ENCODE measurements around the gene SELENBP1.
"Not testable (repeated sequence)": the region's sequence is repeated elsewhere in the genome, so short reads cannot be mapped to it uniquely, and the experiment has no call there.

SELENBP1 gene

GRCh38 chr1:151372058-151372934, at the start of gene SELENBP1:
Gene SELENBP1, minus strand, starts transcription at chr1:151372705. Its CDS starts 64 bp downstream, at chr1:151372641.
- DNase-seq (ENCODE audit: low read depth), result peak; percentile 85

- no peak for DNase-seq (ENCODE audit: low read depth)
Measured at GRCh38 chr1:151419819-151420218, 47.3 kb upstream of the SELENBP1 start.

DNA sequence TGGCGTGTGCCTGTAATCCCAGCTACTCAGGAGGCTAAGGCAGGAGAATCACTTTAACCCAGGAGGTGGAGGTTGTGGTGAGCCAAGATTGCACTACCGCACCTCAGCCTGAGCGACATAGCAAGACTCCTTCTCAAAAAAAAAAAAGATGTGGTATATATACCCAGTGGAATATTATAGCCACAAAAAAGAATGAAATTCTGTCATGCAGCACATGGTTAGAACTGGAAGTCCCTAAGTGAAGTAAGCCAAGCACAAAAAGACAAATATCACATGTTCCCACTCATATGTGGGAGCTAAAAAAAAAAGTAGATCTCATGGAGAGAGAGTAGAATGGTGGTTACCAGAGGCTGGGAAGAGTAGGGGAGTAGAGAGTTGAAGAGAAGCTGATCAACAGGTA, 45.6 kb upstream of the SELENBP1 start:
- no peak for DNase-seq (ENCODE audit: low read depth)

- DNase-seq (ENCODE audit: low read depth), result peak; percentile 70
Measured at GRCh38 chr1:151416231-151416630, 43.7 kb upstream of the SELENBP1 start.

- no peak for DNase-seq (ENCODE audit: low read depth)
Measured at GRCh38 chr1:151411884-151412283, 39.4 kb upstream of the SELENBP1 start.

DNA sequence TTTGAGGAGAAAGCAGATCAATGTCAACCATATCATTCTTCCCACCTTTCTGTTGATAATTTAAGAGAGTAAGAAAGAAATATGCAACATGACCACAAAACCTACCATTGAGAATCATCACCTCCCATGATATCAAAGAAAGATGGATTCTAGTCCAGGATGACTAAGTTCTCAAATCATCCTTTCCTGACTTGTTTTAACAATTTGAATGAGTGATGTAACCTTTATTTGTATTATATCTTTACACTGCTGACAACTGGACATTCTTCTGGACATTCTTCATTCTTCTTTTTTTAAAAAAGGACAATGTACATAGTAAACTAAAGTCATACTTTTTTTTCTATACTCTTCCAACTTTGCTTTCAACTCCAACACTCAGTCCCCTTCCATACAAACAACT, 36.4 kb upstream of the SELENBP1 start:
- no peak for DNase-seq (ENCODE audit: low read depth)

DNA sequence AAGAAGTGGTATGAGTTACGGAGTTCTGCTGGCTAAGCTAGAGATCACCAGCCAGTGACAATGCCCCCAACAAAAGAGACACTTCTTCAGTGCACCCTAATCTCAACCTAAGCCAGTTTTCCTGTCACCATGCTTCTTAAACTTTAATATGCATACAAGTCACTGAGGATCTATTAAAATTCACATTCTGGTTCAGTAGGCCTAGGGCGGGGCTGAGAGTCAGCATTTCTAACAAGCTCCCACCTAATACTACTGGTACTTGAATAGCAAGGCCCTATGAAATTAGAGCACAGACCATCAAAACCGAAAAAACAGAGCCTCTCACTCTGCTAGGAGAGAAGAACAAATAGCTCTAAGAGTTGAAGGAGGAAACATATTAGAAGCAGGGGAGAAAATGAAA, 34.8 kb upstream of the SELENBP1 start:
- DNase-seq (ENCODE audit: low read depth), result no peak

GRCh38 chr1:151406176-151406575, 33.7 kb upstream of the SELENBP1 start:
- DNase-seq (ENCODE audit: low read depth), result no peak

DNA sequence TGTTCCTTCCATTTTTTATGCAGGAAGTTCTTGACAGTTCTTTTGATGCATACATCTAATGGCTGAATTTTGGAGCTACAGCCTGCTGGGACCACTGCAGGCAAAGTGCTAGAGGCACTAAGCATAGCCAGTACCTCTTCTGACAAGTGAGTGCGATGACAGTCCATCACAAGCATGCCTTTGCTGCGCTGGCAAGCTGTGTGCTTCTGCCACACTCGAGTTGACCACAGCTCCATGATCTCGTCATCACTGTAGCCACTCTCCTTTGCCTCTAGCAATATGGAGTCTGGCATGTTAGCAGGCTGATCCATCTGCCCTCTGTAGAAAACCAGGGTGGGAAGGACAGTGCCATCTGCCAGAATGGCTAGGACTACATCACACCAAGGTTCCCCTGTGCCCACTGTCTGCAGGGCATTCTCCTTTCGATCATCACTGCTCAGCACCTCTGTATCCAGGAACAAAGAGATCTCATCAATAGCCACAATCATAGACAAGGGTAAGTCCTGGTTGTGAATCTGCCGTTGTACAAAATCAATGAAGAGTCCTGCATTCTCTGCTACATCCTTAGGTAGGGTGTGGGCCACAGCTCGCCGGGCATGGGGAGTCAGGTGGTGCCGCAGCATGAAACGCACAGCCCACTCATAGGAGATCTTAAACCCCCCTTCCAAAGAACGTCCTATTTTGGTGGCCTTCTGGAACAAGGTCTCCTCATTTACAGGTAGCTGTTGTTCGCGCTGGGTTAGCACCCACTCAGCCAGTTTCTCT, 32.9 kb upstream of the SELENBP1 start:
- no peak for DNase-seq (ENCODE audit: low read depth)

DNA sequence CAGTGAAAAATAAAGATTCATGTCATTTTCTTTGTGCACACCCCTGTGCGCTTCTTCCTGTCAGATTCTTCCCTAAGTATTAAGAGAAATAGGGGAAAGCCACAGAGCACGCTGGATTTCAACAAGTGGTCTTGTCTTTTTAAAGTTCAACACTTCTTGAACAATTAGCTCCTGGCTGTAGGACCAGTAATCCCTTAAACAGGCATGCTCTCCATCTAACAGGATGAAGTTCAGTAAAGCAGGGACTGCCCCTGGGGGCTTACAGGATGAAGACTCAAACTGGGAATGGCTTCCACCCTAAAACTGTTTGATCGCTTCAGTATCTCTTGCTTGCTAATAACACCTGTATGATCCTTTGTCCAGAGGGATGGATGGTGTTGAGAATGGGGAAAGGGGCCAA, 31.1 kb upstream of the SELENBP1 start:
- no peak for DNase-seq (ENCODE audit: low read depth)

DNA sequence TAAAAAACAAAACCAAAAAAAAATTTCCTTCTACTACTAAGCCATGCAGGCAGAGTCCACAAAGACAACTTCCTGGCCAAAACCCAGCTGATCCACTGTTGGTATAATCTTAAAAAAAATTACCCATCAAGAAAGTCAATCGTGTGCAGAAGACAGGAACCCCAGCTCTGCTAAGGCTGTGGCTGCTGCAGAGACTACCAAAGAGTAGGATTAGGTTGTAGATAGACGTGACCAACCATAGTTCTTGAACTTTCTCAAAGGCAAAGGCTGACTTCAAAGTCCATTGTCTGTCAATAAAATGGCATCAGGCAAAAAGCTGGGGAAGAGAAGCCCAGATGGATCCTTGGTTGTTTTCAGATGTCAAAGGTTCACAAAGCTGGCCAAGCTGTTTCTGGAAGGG, 30.3 kb upstream of the SELENBP1 start:
- DNase-seq (ENCODE audit: low read depth), result no peak

GRCh38 chr1:151401860-151402259, 29.4 kb upstream of the SELENBP1 start:
- no peak for DNase-seq (ENCODE audit: low read depth)

- no peak for DNase-seq (ENCODE audit: low read depth)
Measured at GRCh38 chr1:151401125-151401788, 28.8 kb upstream of the SELENBP1 start.

DNA sequence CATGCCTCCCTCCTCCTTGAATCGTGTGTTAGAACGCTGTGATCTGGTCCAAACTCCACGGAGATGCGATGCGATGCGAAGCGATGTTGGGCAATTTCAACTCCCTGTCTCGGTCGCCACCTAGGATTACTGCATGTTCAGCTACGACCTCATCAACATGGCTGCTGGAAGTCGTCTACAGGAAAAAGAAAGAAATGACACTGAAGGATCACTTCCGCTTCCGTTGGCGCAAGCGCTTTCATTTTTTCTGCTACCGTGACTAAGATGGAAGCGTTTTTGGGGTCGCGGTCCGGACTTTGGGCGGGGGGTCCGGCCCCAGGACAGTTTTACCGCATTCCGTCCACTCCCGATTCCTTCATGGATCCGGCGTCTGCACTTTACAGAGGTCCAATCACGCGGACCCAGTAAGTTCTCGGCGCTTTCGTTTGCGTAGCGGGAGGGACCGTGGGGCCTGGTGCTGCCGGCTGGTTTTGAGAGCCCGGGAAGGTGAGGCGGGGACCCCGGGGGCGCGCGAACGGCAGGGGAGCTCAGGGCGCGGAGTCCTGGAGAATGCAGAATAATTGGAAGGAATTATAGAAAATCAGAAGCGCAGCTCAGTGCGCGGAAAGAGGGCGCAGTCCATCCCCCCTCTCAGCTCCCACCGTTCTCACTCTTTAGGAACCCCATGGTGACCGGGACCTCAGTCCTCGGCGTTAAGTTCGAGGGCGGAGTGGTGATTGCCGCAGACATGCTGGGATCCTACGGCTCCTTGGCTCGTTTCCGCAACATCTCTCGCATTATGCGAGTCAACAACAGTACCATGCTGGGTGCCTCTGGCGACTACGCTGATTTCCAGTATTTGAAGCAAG, 27.0 kb upstream of the SELENBP1 start, which contains the start of gene PSMB4:
PSMB4 (plus strand) TSS at position 250 of the 848 bp plus-strand sequence; CDS start at position 265, 15 bp downstream.
- peak; percentile 91 for DNase-seq (ENCODE audit: low read depth)

- not testable (repeated sequence) for DNase-seq (ENCODE audit: low read depth)
Measured at GRCh38 chr1:151396265-151396664, 23.8 kb upstream of the SELENBP1 start.

GRCh38 chr1:151393583-151393982, 21.1 kb upstream of the SELENBP1 start:
- no peak for DNase-seq (ENCODE audit: low read depth)

DNA sequence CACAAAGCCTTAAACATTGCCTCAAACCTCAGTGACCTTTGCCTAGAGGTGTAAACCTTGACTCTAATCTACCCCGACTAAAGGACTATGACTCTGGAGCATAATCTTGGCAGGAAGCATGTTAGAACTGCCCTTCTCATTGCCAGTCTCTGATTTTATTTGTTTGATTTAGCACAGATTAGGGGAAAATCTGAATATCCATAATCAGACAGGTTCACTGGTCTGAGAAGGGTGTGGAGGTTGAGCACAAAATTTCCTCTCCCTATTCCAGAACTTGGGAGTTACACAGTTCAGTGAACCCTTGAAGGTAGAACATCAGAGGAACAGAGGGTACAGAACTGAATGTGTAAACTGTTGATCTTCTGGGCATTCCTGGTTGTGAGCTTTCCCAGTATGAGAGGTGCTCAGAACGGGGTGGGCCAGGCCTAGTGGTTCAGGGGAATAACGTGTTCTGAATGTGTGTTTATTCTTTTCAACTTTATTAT, 18.6 kb upstream of the SELENBP1 start:
- no peak for DNase-seq (ENCODE audit: low read depth)

DNA sequence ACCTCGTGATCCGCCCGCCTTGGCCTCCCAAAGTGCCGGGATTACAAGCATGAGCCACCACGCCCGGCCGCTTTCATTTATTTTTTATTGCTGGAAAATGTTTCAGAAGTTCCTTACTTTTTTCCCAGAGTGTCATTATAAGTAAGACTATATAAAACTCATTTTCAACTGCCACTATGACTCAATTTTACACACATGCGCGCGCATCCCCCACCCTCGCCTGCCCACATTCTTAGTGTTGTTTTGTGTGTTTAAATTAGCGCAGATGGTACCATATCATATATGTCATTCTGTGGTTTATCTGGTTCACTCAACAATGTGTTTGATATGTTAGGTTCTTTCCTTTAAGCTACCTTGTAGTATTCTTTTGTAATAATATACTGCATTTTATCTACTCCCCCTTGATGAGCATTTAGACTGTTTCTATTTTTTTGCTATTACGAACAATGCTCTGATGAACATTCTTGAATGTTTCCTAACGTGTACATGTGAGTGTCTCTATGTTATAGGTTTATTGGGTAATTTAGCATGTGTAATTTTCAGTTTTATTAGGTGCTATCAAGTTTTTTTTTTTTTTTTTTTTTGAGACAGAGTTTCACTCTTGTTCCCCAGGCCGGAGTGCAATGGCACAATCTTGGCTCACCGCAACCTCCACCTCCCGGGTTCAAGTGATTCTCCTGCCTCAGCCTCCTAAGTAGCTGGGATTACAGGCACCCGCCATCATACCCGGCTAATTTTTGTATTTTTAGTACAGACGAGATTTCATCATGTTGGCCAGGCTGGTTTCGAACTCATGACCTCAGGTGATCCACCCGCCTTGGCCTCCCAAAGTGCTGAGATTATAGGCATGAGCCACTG, 17.9 kb upstream of the SELENBP1 start:
- DNase-seq (ENCODE audit: low read depth), result not testable (repeated sequence)

- no peak for DNase-seq (ENCODE audit: low read depth)
Measured at GRCh38 chr1:151386002-151386401, 13.5 kb upstream of the SELENBP1 start.

GRCh38 chr1:151384584-151384983, 12.1 kb upstream of the SELENBP1 start:
- no peak for DNase-seq (ENCODE audit: low read depth)
